GOT3 (cell line): ENCODE data around the gene BRWD1.
"Not testable (repeated sequence)": the region's sequence is repeated elsewhere in the genome, so short reads cannot be mapped to it uniquely, and the experiment has no call there.

Experiments used
- DNase-seq: peaks from one replicate; lab custom pipeline; 2025; ENCODE audit warnings: mixed read lengths; lab: John Stamatoyannopoulos, UW

BRWD1 gene

DNA sequence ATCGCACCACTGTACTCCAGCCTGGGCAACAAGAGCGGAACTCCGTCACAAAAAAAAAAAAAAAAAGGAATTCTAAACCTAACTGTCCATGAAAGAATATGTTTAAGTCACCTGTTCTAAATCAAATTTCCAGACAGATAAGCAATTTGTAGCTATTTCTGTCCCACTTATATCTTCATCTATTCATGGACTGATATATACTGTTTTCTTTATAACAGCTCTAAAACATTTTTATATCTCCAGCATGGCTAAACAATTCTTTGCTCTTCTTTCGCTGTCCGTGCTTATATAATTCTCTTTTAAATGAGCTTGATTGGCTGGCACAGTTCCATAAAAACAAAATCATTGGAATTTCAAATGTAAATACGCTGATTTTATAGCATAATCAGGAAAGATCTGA lies 30.5 kb downstream of the BRWD1 start:
- DNase-seq, result no peak

- no peak for DNase-seq
These were observed 31.6 kb downstream of the BRWD1 start for GRCh38 chr21:39281853-39282252.

- DNase-seq, result no peak
These were observed 32.2 kb downstream of the BRWD1 start for GRCh38 chr21:39281207-39281606.

GRCh38 chr21:39269620-39270019 lies 43.8 kb downstream of the BRWD1 start:
- no peak for DNase-seq

GRCh38 chr21:39265603-39266002 lies 47.8 kb downstream of the BRWD1 start:
- DNase-seq, result no peak

DNA sequence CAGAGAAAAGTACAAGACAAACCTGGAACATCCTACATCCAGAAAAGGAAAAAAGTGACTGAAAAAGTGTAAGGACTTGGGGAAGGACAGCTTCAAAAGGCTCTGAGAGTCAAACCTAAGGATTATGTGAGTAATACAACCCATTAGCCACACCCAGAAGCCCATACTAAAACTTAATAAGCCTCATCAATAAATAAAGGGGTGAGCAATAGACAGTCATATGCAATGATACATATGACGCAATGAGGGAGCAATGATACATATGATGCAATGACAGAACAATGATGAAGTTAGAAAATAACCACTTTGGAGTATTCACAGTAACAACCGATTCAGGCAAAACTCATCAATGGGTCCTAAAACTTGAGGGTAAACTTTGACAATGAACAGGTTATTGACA lies 50.1 kb downstream of the BRWD1 start:
- no peak for DNase-seq

DNA sequence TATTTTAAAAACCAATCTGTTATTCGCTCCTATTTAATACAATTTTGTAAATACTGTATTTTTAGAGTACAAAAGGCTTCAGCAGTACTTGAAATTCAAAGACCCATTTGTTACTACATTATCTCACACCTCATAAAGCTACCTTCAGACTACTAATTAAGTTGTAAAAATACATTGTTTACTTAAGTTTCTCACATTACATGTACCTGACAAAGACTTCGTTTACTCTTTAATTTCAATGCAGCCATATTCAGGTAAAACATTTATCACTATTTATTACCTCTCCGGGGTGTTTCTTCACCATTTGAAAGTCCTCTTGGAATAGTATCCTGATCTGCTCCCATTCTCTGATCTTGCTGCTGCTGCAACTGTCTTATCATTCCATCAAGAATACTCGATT lies 55.2 kb downstream of the BRWD1 start:
- no peak for DNase-seq

DNA sequence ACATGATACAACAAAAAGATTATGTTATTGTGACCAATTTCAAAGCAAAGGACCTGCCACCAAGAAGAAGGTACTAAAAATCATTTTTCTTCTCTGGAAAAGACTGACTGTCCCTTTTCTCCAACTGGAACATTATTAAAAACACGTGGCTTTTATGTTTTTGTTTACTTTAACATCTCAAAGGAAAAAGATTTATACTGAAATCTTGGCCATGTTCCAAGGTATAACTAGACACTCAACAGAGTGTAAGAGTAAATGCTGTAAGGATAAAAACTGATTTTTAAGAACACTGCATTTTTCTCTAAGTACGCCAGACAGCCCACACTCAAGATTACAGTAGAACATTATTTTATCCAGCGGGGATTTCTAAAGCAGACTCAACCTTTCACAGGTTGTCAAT lies 62.1 kb downstream of the BRWD1 start:
- no peak for DNase-seq

DNA sequence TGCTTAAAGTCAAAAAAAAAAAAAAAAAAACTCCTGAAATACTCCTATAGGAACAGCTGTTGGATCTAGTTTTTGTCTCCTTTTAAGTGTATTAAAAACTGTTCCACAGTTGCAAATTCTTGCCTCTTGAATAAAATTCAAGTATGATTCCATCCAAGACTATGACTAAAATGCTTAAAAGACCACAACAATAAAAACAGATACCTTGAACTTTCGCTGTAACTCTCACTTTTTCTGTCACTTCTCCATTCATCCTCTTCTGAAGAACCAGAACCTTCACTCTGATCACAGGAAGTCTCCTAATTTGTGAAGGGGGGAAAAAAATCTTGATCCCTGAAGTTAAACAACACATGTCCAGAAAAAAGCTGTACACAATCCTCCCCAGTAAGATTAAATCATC lies 75.2 kb downstream of the BRWD1 start:
- DNase-seq, result no peak

DNA sequence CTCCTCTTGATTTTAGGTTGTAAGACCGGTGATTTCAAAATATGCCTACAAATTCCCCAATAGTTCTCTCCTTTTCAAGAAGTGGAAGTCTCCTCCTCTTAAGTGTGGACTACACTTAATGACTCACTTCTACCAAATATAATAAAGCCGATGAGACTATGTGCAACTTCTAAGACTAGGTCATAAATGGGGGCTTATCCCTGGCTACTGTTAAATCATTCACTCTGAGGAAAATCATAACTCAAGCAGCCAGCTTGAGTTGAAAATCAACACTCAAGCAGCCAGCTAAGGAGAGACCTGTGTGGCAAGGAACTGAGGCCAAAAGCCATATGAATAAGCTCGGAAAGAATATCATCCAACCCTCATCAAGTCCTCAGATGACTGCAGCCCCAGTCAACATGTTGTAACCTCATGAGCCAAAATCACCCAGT lies 80.6 kb downstream of the BRWD1 start:
- DNase-seq, result no peak

- DNase-seq, result no peak
These were observed 88.5 kb downstream of the BRWD1 start for GRCh38 chr21:39224930-39225329.

DNA sequence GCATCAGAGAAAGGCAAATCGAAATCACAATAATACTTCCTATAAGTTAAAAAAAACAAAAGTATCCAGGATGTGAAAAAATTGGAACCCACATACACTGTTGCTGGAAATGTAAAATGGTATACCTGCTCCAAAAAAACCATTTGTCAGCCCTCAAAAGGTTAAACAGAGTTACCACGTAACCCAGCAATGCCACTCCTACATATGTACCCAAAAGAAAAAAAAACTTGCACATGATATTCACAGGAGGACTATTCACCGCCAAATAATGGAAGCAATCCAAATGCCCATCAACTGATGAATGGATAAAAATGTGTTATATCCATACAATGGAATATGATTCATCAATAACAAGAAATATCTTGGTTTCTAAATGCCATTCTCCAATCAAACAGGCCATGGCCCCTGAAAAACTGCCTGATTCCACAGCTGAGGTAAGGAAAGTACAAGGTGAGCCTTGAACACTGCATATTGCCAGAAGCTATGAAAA lies 91.4 kb downstream of the BRWD1 start:
- DNase-seq, result no peak

GRCh38 chr21:39221282-39221996 lies 92.0 kb downstream of the BRWD1 start:
- no peak for DNase-seq

DNA sequence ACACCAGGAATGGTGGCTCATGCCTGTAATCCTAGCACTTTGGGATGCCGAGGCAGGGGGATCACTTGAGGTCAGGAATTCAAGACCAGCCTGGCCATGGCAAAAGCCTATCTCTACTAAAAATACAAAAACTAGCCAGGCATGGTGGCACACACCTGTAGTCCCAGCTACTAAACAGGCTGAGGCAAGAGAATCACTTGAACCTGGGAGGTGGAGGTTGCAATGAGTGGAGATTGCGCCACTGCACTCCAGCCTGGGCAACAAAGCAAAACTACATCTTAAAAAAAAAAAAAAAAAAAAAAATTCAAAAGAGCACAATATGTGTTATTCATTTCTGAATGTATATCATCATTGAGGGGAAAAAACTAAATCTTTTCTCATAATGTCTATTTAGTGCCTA lies 92.6 kb downstream of the BRWD1 start:
- not testable (repeated sequence) for DNase-seq

DNA sequence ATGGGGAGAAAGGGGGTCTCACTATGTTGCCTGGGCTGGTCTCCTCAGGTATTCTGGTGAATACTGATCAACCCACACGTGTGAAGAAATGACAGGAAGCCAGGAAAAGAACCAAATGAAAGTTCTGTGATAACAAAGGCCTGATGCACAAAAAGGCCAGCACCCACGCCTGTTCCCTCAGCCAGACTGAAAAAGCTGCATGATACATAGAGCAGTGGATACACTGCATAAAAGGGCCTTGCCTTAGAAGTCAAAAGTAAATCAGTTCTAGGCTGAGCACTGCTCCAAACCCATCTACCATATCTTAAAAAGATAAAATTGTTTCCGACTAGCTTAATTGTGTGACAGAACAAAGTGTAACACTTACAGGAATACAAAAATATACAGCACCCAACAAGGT lies 93.3 kb downstream of the BRWD1 start:
- no peak for DNase-seq

- no peak for DNase-seq
These were observed 95.4 kb downstream of the BRWD1 start for GRCh38 chr21:39218082-39218409.

DNA sequence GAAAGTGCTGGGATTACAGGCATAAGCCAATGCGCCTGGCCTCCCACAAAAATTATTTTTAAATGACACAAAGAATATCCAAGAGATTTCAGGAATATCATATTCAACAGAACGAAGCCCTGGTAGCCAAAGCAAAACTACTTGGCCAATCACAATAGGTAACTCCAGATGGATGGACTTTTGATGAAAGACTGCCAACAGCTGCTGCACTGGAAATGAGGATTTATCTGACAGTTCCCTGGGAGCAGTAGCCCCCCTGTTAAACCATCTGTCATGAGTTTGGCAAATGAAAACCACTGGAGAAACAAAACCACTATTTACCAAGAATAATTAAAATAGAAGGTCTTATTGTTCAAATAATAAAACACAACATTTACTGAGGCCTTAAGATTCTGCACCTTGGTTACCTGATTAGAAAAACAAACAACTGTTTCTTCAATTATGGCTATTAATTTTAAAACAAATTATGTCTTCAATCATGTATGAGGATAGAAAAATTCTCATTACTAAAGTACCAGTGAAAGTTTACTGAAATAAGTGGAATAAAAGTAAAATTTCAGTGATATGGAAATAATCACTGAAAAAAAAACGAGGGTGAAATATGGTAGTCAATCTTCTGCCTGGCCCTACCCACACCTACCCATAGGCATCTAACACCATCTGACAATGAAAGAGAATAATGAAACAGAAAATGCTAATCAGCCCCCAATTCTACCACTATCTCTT lies 95.9 kb downstream of the BRWD1 start:
- DNase-seq, result no peak

- no peak for DNase-seq
These were observed 97.1 kb downstream of the BRWD1 start for GRCh38 chr21:39216290-39216689.

GRCh38 chr21:39215078-39215477 lies 98.4 kb downstream of the BRWD1 start:
- no peak for DNase-seq

DNA sequence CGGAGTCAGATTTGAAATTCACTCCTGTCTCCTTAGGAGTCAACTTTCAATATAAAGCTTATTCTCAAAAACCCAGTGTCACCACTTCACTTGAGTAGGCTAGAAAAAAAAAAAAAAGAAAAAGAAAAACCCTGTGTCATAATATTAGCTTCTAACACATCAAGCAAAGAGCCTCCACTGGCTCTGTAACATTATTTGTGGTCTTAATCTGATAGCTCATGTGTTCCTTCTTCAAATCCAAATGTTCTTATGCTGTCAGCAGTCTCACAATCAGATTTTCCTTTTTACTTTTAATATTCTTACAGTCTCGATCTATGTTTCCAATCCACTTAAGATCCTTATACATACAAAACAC lies 104.1 kb downstream of the BRWD1 start:
- no peak for DNase-seq

GRCh38 chr21:39208624-39209333 lies 104.7 kb downstream of the BRWD1 start:
- no peak for DNase-seq

GRCh38 chr21:39204134-39204533 lies 109.3 kb downstream of the BRWD1 start:
- DNase-seq, result no peak

DNA sequence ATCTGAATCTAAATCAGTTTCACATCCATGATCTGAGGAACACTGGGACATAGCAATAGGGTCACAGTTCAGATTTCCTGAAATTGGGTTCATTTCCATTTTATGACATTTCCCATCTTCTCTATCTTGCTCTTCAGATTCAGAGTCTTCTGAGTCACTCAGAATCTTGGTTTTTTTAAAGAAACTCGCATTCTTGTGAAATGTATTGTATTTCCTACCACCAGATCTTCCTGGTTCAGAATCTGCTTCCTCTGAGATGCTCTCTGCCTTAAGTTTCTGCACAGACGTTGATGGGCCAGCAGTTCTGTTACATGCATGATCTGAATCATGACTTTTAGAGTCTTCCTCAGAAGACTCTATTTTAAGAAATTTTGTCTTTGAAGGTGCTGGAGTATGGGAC lies 114.6 kb downstream of the BRWD1 start:
- no peak for DNase-seq
